Astrocyte of the spinal cord (primary cell): ENCODE results near the gene DTNA.

Experiments used
- DNase-seq: peaks from one replicate; pipeline ENCODE4 v3.0.0; 2011; ENCODE audit warnings: low read depth, low spot score
- H3K4me3 ChIP-seq: 2 replicates; pipeline ENCODE4 v1.5.1; 2011; ENCODE audit warnings: low read depth, mild to moderate bottlenecking, low read length, moderate library complexity
- in situ Hi-C: cut with HindIII; loops from 2 replicates; pipeline ENCODE4 v1.10.0; 2017; ENCODE audit warnings: low sequenced_read_pairs
- TF ChIP-seq, protein P1 (sequence below): IDR thresholded peaks from 2 replicates; pipeline ENCODE4 v1.5.1; 2012; ENCODE audit warnings: low read depth, mild to moderate bottlenecking, low read length, inconsistent platforms

DTNA gene

DNA sequence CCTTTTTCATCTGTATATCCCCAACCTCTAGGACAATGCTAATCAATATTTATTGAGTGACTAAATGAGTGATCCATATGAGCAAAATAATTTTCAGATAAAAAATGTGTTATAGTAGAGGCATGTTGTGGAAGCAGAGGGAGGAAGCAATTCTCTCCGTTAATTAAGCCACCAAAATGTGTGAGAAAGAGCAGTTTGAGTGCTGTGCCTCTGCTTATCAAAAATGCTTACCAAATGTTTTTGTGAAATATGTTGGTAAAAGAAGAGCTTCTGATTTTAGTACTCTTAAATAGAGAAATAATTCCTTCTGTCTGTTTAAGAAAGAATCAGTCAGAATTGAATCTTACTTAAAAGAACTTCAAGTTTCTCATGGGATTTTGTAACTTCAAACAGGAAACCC lies 90.3 kb downstream of the DTNA start:
- TF ChIP-seq, protein P1, sequence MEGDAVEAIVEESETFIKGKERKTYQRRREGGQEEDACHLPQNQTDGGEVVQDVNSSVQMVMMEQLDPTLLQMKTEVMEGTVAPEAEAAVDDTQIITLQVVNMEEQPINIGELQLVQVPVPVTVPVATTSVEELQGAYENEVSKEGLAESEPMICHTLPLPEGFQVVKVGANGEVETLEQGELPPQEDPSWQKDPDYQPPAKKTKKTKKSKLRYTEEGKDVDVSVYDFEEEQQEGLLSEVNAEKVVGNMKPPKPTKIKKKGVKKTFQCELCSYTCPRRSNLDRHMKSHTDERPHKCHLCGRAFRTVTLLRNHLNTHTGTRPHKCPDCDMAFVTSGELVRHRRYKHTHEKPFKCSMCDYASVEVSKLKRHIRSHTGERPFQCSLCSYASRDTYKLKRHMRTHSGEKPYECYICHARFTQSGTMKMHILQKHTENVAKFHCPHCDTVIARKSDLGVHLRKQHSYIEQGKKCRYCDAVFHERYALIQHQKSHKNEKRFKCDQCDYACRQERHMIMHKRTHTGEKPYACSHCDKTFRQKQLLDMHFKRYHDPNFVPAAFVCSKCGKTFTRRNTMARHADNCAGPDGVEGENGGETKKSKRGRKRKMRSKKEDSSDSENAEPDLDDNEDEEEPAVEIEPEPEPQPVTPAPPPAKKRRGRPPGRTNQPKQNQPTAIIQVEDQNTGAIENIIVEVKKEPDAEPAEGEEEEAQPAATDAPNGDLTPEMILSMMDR = no peak
- no peak for DNase-seq
- no peak overlapping the region for H3K4me3 ChIP-seq
- in situ Hi-C loops = no loop called here

DNA sequence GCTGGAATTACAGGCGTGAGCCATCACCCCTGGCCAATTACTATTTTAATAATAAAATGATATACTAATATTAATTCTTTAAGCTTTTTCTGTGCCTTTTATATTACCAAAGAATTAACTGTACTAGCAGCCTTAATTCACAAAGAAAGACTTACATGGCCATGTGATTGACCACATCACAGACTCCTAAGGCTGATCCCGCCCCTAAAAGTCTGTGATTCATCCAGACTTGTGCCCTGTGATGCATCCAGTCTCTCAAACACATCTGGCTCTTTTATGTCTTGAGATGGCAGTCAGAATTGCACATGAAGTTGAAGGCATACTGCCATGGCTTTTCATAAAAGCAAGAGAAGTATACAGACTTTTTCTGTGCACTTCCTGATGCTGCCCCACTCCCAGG lies 91.7 kb downstream of the DTNA start:
- DNase-seq = peak; percentile 84
- TF ChIP-seq, protein P1 = no peak
- H3K4me3 ChIP-seq = no peak overlapping the region
- in situ Hi-C loops = no loop called here

- peak; percentile 39 for DNase-seq
- in situ Hi-C loops = no loop called here
- TF ChIP-seq, protein P1 = no peak
- no peak overlapping the region for H3K4me3 ChIP-seq
These were observed 92.9 kb downstream of the DTNA start for GRCh38 chr18:34802959-34803358.

- in situ Hi-C loops = no loop called here
- H3K4me3 ChIP-seq = no peak overlapping the region
- no peak for DNase-seq
- TF ChIP-seq, protein P1 = no peak
These were observed 93.8 kb downstream of the DTNA start for GRCh38 chr18:34803877-34804400.

DNA sequence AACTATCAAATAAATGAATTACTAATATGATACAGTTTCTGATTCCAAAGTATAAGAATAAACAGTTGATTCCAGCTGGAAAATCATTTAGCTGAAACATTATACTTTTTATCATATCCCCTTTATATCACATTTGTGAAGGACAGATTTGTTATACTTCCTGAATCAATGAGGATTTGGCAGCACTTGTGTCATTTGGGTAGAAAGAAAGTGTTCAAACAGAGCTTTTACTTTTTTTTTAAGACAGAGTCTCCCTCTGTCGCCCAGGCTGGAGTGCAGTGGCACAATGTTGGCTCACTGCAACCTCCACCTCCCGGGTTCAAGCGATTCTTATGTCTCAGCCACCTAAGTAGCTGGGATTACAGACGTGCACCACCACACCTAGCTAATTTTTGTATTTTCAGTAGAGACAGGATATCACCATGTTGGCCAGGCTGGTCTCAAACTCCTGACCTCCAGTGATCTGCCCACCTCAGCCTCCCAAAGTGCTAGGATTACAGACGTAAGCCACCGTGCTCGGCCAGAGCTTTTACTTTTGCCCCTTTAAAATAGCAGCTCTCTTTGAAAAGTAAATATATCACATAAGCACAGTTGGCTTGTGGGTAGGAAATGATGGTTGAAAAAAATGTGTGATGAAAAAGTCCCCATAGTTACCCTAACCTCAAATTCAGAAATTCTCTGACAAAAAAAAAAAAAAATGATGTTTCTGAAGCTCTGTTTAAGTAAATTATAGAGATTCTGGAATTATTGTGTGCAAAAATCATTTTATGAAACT lies 95.2 kb downstream of the DTNA start:
- TF ChIP-seq, protein P1 = no peak
- in situ Hi-C loops = no loop called here
- no peak overlapping the region for H3K4me3 ChIP-seq
- DNase-seq = no peak

DNA sequence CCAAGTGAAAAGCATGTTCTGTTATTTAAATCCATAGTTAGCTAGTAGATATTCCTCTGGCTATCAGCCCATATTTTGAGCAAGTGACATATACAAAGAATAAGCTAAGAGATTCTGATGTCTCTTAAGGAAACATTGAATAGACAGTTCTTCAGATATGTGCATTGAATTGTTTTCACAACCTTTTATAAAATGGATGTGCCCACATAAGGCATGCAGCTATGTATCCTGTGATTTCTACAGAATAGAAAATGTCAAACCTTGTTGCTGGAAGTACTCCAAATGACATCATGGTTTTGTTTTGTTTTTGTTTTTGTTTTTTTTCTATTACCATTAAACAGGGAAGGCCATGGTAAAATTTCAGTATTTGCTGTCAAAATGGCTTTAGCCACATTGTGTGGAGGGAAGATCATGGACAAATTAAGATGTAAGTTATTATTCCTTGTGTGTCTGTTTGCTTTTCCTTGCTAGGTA lies 95.8 kb downstream of the DTNA start:
- DNase-seq = no peak
- TF ChIP-seq, protein P1 = no peak
- no peak overlapping the region for H3K4me3 ChIP-seq
- in situ Hi-C loops = no loop called here
